ENCODE measurements around the gene EED.

- TF ChIP-seq POLR2A (IDR thresholded peaks at IDR 0.05; ENCODE audit: low read depth, low read length) (no peak), POLR2AphosphoS5 (IDR thresholded peaks at IDR 0.05; ENCODE audit: low read depth, low read length) (no peak), TAF1 (IDR thresholded peaks at IDR 0.05; ENCODE audit: borderline replicate concordance, low read depth, low read length) (no peak)
Measured at GRCh38 chr11:86230921-86231434, 13.6 kb upstream of the EED start.
